Kidney (tissue), 14 donors: Measurements from ENCODE around the gene KHNYN. TPM values are rescaled to one million over a fixed set of nuclear protein-coding genes. Genes with fewer than 3 reads are reported as not detected.

Experiments
- DNase-seq, 5 donors: peaks; one replicate each; pipeline ENCODE4 v3.0.0-alpha.2; 2013 to 2020
- FAIRE-seq: peaks from 2 replicates; lab custom pipeline; 2012; peaks lifted over from hg19 to GRCh38; lab: Jason Lieb, UNC
- H3K27ac ChIP-seq, 2 donors: one replicate each; pipeline ENCODE4 v1.7.0; 2013; ENCODE audit warnings: low read depth in 2 of 2, low read length in 2 of 2, inconsistent platforms in 1 of 2
- H3K27me3 ChIP-seq: one replicate; pipeline ENCODE4 v1.7.1; 2013; ENCODE audit warnings: low read length, inconsistent platforms; ENCODE audit not compliant: control insufficient read depth, insufficient read depth
- H3K36me3 ChIP-seq, 3 donors: one replicate each; pipeline versions ENCODE4 v1.7.0 to v1.7.1; 2013; ENCODE audit warnings: low read length in 3 of 3, control low read depth in 1 of 3, inconsistent platforms in 1 of 3; ENCODE audit not compliant: insufficient read depth in 3 of 3, control insufficient read depth in 2 of 3
- H3K4me1 ChIP-seq, 3 donors: one replicate each; pipeline versions ENCODE4 v1.7.0 to v1.7.1; 2013; ENCODE audit warnings: low read length in 3 of 3, inconsistent platforms in 1 of 3, low read depth in 1 of 3; ENCODE audit not compliant: control insufficient read depth in 2 of 3, insufficient read depth in 2 of 3
- H3K4me3 ChIP-seq, 3 donors: one replicate each; pipeline versions ENCODE4 v1.7.0 to v1.8.1; 2013; ENCODE audit warnings: low read length in 3 of 3, control low read depth in 1 of 3, inconsistent platforms in 1 of 3
- H3K9ac ChIP-seq, 3 donors: one replicate each; pipeline versions ENCODE4 v1.7.0 to v1.7.1; 2013; ENCODE audit warnings: low read length in 3 of 3, control low read depth in 1 of 3, inconsistent platforms in 1 of 3
- H3K9me3 ChIP-seq, 3 donors: one replicate each; pipeline versions ENCODE4 v1.7.0 to v1.7.1; 2013; ENCODE audit warnings: low read length in 3 of 3, control low read depth in 1 of 3, inconsistent platforms in 1 of 3; ENCODE audit not compliant: control insufficient read depth in 2 of 3, insufficient read depth in 1 of 3
- CTCF ChIP-seq: IDR thresholded peaks from 3 replicates; pipeline ENCODE4 v1.5.1; 2012; ENCODE audit warnings: mild to moderate bottlenecking, moderate library complexity, borderline replicate concordance; ENCODE audit not compliant: insufficient read depth; ENCODE audit errors: extremely low read depth
- intact Hi-C: fragments of 100-400 bp; cut with DNase I; formaldehyde crosslinking; loops from one replicate; pipeline ENCODE4 v1.11.1; 2022
- polyA plus RNA-seq: library from polyadenylated mRNA; stranded (reverse); fragments of 350-450 nt; fragmentation: Illumina TruSeq; extraction: RNeasy Lipid Tissue Mini Kit (QIAGEN cat#74804); gene quantifications from one replicate; pipeline ENCODE4 v1.2.3, GENCODE V29; 2014; ENCODE audit warnings: low read depth, low replicate concordance; ENCODE audit not compliant: insufficient read depth
- total RNA-seq: library from RNA; stranded (reverse); fragmentation: NEBNext Ultra II Directional; extraction: Animal tissue kit (Norgen Biotek cat#: 25700); gene quantifications from one replicate; pipeline ENCODE4 v1.2.1, GENCODE V29; 2021
- donor health status: control.
- donor health status: control.
- donor health status: control.
- donor health status: control.
- donor health status: control.
- donor health status: DM: yes; HTN: yes; CAD: no.
- donor health status: Normal renal cell carcinoma (clear cell type).

Gene KHNYN
- total and polyA plus RNA-seq, 2 donors from 2014 or later, result 9.7 to 53.9 TPM

GRCh38 chr14:24414732-24415420 lies 14.9 kb upstream of the KHNYN start:
- FAIRE-seq (no peak), DNase-seq (no peak)
- Histone ChIP-seq H3K4me3 (no peak overlapping the region), H3K9me3 (no peaks in the 10 kb centered on the region), H3K27ac (no peak overlapping the region), H3K36me3 (peaks cover 0 to 7% (median 2%) of the 10 kb centered on the region in 3 donors), H3K4me1 (no peaks in the 10 kb centered on the region), H3K27me3 (no peaks in the 10 kb centered on the region), H3K9ac (no peak overlapping the region)
- no peak for TF ChIP-seq CTCF
- intact Hi-C loops, result no loop called here

GRCh38 chr14:24415421-24416253 lies 14.1 kb upstream of the KHNYN start:
- FAIRE-seq, result no peak
- no peaks in the 10 kb centered on the region for H3K27me3 ChIP-seq
- intact Hi-C loops, result no loop called here
- H3K4me3 ChIP-seq, result no peak overlapping the region
- no peak overlapping the region for H3K9ac ChIP-seq
- TF ChIP-seq CTCF, result no peak
- H3K36me3 ChIP-seq, result peaks cover 0 to 7% (median 2%) of the 10 kb centered on the region in 3 donors
- no peak overlapping the region for H3K27ac ChIP-seq
- no peaks in the 10 kb centered on the region for H3K4me1 ChIP-seq
- H3K9me3 ChIP-seq, result no peaks in the 10 kb centered on the region
- DNase-seq, result no peak

- no peak overlapping the region for H3K9ac ChIP-seq
- H3K9me3 ChIP-seq, result no peaks in the 10 kb centered on the region
- FAIRE-seq (no peak), DNase-seq (no peak)
- H3K4me1 ChIP-seq, result no peaks in the 10 kb centered on the region
- no peak overlapping the region for H3K27ac ChIP-seq
- H3K36me3 ChIP-seq, result peaks cover 0 to 7% (median 0%) of the 10 kb centered on the region in 3 donors
- no peak for TF ChIP-seq CTCF
- no peaks in the 10 kb centered on the region for H3K27me3 ChIP-seq
- intact Hi-C loops, result no loop called here
- H3K4me3 ChIP-seq, result no peak overlapping the region
These were observed 13.4 kb upstream of the KHNYN start for GRCh38 chr14:24416254-24416931.
